HG02610 (cell line): ENCODE data around the gene BMPER.
A peak's percentile ranks its signal among the peaks of the same experiment; 100 is the strongest.

Experiments
- ATAC-seq: cut with Tn5 transposase; IDR thresholded peaks from one replicate; pipeline ENCODE4 v1.9.1; 2021; ENCODE audit warnings: mild to moderate bottlenecking, moderate library complexity; ENCODE audit not compliant: unreplicated experiment

BMPER gene

DNA sequence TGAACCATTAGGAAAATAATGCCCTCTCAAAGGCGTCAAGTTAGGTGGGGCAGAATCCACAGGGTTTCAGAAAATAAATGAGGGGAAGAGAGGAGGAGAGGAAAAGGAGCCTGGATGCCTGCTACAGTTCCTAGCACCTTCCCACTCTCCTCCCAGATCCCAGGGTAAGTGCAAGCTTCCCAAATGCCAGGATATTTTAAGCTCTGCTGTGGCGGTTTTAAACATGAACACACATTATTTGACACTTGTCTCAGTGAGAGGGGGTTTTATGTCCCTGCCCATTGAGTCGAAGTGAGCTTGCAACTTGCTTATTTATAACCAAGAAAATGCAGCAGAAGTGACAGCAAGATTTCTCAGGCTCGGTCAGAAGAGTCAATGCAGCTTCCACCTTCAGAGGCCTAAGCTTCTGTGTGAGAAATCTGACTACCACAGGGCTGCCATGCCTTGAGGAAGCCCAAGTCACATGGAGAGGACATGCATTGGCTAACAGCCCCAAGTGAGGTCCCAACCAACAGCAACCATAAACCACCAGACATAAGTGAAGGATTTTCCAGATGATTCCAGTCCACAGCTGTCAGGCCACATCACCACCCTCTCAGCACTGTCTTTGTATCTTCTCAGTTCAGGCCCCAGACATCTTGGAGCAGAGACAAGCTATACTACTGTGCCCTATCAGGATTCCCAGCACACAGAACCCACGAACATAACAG, 17.9 kb upstream of the BMPER start:
- no peak for ATAC-seq

DNA sequence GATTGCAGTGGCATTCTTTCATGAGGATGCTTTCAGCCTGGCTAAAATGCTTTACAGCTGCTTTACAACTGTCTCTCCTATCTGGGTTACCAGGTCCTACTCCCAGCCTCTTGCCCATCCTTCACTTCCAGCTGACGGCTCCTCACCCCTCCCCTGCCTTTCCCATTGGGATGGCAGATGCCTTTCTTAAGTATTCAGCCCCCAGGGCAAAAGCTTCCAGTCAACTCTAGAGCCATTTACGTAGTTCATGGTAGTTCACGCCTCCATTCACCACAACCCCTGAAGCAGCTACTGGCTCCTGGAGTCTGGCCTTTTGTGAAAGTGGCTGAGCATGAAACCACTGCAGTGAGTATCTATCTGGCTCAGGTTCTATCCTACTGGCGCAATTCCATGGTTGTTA, 17.2 kb upstream of the BMPER start:
- no peak for ATAC-seq

GRCh38 chr7:33892945-33893344, 12.4 kb upstream of the BMPER start:
- ATAC-seq = no peak

DNA sequence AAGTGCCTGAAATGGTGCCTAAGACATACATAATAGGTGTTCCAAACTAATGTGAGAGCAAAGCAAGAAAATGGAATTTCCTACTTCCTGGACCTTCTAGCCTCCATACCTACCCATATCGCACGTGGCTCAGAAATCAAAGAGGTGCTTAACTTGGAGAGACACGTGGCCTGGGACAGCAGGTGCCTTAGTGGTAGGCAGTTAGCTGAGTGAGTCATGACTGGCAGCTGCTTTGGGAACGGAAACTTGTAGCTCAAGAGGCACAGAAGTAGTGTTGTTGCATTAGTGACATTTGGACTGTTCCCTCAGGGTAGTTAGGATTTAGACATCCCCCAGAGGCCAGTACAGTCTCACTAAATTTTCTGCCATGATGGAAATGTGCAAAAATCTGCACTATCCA, 12.0 kb upstream of the BMPER start:
- ATAC-seq = no peak

DNA sequence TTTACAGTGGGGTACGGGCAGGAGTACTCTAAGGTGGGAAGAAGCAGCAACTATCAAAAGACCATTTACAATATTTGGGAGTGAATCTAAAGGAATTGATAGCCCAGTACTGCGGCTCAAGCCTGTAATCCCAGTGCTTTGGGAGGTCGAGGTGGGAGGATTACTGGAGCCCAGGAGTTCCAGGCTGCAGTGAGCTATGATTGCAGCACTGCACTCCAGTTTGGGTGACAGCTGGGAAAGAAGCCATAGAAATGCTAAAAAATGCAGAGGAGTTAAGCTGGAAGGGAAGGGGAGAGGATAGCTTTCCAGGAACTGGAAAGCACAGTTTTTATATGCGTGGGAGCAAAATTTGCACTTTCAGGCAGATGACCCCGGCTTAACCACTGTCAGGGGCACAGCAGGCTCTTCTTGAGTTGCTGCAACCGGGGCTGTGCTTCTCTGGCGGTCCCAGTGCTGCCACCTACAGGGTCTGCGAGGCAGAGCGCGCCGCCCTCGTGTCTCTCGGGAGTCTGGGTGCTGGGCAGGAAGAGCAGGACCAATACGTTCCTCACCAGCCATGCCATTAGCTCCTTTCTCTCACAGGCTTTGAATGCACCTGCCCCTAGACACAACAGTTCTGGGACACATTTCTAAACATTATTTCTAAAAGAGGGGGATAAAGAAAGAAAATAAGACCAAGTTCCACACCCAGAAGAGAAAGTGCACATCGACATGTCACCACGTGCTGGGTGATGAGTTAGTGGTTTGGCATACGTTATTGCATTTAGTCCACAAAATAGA, 10.1 kb upstream of the BMPER start:
- peak; percentile 98 for ATAC-seq

DNA sequence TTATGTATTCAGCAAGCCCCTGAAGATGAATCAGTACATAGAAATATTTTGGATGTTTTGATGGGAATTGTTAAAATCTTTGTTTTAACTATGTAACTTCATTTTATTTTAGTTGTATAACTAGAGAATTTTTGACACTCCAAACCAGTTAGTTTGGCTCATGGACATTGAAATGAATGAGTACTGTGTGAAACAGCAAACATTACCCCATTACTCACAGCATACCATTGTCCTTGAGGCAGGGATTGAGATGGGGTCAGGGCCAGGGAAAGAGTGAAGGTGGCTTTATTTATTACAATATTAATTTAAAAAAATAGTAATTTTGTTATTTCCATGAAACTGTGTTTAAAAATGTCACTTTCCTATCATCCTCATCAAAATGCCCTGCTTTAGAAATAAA, 4.8 kb upstream of the BMPER start:
- ATAC-seq = no peak

- ATAC-seq = no peak
These were observed 4.1 kb upstream of the BMPER start for GRCh38 chr7:33901199-33901598.

DNA sequence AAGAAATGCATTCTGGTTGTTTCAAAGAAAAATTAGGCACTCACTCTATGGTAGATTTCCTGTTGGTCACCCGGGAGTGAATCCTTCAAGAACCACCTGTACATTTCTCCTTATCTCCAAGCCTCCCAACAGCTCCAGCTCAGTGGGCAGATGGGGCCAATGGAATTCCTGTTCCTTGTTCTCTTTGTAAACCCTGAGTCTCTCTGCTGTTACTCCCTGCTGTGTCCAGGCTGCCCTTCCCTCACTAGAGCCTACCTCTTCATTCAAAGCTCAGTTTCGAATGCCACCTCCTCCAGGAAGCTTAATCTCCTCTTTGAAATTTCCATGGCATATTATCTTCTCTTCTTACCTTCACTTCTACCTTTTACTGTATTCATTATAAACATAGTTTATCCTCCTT, 3.5 kb upstream of the BMPER start:
- no peak for ATAC-seq

DNA sequence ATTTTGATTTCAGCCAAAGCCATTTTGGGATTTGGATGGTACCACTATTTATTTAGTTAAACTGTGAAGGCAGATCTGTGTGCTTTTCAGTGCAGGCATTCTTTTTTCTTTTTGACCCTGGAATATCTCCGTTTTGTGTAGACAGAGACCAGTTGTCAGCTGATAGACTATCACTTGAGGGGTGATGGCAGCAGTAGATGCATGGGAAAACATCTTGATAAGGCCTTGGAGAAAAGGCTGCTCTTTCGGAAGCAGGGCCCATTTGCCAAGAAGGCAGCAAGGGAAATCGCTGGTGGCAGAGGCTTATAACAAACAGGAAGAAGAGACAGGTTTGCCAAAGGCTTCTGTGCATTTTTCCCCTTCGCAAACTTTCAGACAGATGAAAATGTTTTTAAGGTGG, 2.6 kb upstream of the BMPER start:
- ATAC-seq = no peak

DNA sequence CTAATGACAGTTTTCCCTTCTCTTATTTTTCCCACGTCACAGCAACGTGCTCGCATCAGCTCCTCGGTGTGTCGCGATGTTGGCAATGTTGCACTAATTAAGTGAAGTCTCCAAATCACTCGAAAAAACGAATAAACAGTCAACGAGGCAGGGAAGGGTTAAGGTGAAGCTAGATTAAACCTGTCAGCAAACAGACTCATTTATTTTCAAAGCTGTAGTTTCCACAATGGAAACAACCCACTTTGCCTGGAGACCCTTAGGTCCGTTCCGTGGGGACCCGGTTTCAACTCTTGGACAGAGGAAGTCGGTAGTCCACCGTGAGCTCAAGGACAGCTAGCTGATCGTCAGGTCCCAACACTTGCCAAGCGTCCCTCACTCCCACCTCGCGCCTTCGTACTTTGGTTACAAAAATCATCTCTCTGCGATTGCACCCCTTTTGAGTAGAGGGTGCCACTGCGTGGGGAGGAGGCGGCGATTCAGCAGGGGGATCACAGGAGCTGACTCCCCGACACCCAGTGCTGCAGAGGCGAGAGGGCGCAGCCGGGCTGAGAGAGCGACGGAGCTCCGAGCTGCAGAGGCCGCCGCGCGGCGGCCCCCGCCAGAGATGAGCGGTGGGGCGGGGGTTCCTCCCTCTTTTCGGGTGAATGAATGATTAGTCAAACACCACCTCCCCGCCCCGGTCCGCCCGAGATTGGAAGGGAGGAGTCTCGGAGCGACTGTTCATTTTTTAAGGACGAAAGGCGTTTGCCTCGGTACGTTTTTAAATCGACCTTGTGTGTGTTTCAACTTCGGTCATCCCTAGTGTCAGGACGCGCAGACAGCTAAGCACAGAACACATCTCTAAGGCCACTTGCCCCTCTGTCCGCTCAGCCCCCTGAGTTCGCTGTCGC, 1.3 kb upstream of the BMPER start:
- peak; percentile 17 for ATAC-seq

DNA sequence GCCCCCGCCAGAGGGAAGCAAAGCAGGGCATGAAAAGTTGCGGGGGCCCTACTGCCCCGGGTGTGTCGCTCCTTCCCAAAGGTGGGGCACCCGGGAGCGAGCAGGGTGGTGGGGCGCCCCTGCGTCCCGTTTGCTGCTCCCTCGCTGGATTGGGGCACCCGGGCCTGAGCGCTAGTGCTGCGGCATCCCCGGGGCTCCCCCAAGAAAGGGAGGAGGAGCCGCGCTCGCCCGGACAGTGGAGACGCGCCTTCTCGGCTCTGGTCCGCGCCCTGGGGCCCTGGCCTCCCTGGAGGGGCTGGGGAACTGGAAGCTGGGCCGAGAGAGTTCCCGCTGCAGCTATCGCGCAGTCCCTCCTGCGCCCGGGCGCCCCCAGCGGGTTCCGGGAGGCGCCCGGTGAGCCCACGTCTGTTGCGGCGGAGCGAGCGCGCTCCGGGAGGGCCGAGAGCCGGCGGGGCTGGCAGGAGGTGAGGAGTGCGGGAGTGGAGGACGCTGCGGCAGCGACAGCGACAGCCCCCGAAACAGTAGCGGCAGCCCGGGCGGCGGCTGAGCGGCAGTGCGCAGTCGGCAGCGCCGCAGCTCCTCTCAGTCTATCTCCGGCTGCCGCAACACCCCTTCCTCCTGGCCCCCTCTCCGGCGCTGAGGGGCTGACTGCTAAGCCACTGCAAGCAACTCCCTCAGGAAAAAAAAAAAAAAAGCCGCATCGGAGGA, 504 bp upstream of the BMPER start:
- ATAC-seq = peak; percentile 38

- ATAC-seq = no peak
These were observed 1.4 kb downstream of the BMPER start for GRCh38 chr7:33906697-33907096.

DNA sequence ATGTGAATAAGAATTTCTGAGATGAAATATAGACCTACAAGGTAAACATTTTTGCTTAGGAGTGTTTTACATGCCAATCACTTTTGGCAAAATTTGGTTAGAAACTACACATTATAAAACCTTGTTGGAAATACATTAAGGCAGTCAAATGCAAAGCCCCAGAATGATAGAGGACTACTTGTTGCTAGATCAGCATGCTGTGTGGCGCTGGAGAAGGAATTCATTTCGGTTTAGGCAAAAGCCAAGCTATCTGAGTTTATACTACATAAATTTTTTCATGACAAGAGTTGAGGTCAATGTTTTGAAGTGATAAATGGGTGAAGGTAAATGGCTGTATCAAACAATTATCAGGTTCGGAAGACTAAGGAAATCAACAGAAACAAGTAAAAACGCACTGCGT, 2.3 kb downstream of the BMPER start:
- ATAC-seq = no peak

DNA sequence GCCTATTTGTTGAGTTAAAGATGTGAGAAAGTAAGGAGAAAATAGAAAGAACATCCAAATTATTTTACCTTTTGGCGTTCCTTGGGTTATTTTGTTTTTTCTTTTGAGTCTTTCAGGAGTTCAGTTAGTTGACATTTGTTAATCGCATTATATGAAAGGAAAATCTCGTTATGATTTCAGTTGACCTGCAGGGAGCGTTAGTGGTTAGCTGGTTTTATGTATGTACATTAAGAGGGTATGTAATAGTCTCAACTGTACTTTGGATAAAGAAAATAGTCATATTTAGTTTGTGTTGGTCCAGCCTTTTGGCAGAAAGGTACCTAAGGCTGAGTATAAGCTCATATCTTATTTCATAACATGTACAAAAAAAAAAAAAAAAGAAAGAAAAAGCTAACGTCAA, 4.0 kb downstream of the BMPER start:
- ATAC-seq = no peak

DNA sequence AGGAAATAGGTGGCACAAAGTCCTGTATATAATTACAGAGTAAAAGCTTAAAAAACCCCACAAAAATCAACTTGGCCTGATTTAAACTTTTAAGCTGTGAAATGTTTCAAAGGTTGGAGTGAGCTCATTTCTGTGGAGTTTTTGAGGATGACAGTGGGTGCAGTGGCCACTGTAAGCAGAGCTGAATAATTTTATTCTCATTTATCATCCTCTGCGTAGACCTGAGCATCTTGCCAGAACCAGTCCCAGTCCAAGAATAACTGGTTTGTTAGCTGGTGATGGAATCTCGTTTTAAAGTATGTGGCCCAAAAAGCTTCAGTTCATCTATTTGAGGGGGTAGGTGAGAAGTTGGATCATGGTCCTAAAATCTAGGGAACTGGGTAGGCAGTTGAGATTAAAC, 4.4 kb downstream of the BMPER start:
- no peak for ATAC-seq

DNA sequence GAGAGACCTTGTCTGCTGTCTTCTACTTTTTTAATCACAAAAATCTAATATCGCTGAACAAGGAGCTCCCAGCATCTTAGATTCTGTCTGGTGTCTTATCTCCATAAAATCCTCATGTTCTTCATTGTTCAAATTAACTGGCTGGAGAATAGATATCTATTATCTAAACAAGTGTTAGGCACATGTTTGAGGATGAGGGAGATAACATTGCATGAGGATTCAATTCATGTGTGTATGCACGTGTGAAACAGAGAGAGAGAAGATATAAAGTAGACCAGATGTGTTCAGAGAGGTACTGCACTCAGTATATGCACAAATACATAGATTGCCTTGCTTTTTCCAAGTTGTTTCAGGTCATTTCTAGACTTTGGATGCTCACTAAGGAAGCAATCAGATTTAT, 5.4 kb downstream of the BMPER start:
- ATAC-seq = no peak

DNA sequence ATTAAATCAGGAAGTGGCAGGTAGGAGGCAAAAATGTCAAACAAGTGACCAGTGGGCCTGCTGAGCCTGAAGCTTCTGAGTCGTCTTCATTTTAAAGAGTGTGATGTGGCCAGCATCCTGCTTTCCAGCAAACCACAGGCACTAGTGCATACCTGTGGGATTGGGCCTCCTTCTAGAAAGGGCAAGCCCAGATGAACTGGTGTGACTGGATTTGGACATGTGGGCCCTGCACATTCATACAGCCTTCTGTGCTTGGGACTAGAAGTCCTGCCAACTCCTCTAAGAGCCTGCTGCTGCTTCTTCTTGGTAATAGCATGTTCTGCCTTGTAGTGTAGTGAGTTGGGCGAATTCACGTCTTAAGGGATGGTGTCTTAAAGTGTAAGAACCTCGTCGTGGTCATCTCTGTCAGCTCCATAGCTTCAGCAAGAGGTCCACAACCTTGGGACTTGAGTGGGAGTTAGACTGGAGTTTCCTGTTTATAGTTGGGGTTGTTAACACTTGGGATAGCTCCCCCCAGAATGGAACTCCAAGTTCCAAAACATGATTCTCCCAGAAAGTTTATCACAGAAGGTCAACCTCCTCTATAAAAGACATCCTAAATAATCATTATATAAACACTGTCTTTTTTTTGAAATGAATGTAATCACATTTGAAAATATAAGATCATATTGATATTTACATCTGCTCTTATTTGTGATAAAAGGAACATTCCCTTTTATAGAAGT, 11.2 kb downstream of the BMPER start:
- ATAC-seq = no peak

GRCh38 chr7:33917661-33918060, 12.3 kb downstream of the BMPER start:
- no peak for ATAC-seq

GRCh38 chr7:33918438-33919143, 13.3 kb downstream of the BMPER start:
- no peak for ATAC-seq

- no peak for ATAC-seq
These were observed 14.1 kb downstream of the BMPER start for GRCh38 chr7:33919449-33919848.
